ENCODE data around the gene HSPA4. TPM values are rescaled to one million over a fixed set of nuclear protein-coding genes. Genes with fewer than 3 reads are reported as not detected.

The HSPA4 gene
- total and polyA plus RNA-seq, 2 of the 13 experiments (the other 11 are each of a cell fraction or from before 2014, with no cell fraction given), result 36.6 to 231 TPM

DNA sequence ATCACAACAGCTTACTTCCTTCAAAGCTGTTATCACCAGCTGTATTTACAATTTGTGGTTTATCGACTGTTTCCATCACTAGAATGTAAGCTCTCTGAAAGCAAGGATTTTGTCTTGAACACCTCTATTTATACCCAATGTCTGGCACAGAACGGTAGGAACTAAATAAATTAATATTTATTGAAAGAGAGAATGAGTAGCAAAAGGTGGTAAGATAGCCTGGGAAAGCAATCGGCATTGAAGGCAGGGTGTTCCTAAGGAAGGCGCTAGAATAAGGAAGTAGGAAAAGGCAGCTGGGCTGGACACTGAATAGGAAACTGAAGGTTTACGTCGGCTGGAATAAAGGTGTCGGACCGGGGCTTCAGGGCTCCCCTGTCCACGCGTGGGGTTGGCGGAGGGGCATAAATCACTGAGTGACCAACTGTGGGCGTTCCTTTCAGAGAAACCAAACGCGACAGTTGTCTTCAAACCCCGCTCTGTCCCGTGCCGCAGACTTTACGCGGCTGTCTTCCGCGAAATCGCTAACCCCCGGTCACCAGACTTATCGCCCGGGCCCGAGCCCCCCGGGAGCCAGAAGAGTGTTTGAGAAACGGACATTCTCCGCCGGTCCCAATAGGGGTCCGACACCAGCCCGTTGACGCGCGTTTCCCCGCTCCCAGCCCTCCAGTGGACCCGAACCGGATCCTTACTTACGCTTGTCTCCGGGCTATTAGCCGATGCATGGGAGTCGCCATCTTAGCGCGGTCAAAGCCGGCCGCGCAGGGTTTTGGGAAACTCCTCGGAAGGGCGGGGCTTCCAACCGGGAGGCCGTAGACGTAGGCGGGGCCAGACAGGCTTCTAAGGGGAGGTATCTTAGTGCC lies 25.8 kb upstream of the HSPA4 start, which contains the start of gene ZCCHC10 (continued):
- TF ChIP-seq, protein P1, sequence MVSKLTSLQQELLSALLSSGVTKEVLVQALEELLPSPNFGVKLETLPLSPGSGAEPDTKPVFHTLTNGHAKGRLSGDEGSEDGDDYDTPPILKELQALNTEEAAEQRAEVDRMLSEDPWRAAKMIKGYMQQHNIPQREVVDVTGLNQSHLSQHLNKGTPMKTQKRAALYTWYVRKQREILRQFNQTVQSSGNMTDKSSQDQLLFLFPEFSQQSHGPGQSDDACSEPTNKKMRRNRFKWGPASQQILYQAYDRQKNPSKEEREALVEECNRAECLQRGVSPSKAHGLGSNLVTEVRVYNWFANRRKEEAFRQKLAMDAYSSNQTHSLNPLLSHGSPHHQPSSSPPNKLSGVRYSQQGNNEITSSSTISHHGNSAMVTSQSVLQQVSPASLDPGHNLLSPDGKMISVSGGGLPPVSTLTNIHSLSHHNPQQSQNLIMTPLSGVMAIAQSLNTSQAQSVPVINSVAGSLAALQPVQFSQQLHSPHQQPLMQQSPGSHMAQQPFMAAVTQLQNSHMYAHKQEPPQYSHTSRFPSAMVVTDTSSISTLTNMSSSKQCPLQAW (CRISPR knock-in tag; IDR thresholded peaks at IDR 0.05), result peak; percentile 83; the same call in 1 of the 2 replicates
- 0 out of 2 replicates have a peak, but pooled peaks have one; percentile 48 for TF ChIP-seq ZNF790 (CRISPR knock-in tag; IDR thresholded peaks at IDR 0.05; ENCODE audit: borderline replicate concordance)
- TF ChIP-seq, protein P2, sequence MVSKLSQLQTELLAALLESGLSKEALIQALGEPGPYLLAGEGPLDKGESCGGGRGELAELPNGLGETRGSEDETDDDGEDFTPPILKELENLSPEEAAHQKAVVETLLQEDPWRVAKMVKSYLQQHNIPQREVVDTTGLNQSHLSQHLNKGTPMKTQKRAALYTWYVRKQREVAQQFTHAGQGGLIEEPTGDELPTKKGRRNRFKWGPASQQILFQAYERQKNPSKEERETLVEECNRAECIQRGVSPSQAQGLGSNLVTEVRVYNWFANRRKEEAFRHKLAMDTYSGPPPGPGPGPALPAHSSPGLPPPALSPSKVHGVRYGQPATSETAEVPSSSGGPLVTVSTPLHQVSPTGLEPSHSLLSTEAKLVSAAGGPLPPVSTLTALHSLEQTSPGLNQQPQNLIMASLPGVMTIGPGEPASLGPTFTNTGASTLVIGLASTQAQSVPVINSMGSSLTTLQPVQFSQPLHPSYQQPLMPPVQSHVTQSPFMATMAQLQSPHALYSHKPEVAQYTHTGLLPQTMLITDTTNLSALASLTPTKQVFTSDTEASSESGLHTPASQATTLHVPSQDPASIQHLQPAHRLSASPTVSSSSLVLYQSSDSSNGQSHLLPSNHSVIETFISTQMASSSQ (IDR thresholded peaks at IDR 0.05; ENCODE audit: low read depth), result 0 out of 2 replicates have a peak, but pooled peaks have one; percentile 16
- TF ChIP-seq, protein P2 (CRISPR knock-in tag; IDR thresholded peaks at IDR 0.05; ENCODE audit: borderline replicate concordance), result 0 out of 2 replicates have a peak, but pooled peaks have one; percentile 43
- TF ChIP-seq ZNF607 (CRISPR knock-in tag; IDR thresholded peaks at IDR 0.05; ENCODE audit: borderline replicate concordance), result peak; percentile 33; the same call in 1 of the 2 replicates
